AG04450 (cell line): ENCODE data around the gene NBPF12. TPM values are rescaled to one million over a fixed set of nuclear protein-coding genes. Genes with fewer than 3 reads are reported as not detected.
"Not testable (repeated sequence)": the region's sequence is repeated elsewhere in the genome, so short reads cannot be mapped to it uniquely, and the experiment has no call there.

Experiments used
- CTCF ChIA-PET: fragments of 300-600, 350-600 bp; formaldehyde crosslinking; extraction: SDS; loops from one replicate; lab custom pipeline; 2022; ENCODE audit warnings: antibody characterized with exemption, inconsistent platforms; lab: Charles Lee
- POLR2A ChIA-PET: fragments of 350-600 bp; formaldehyde crosslinking; extraction: SDS; loops from one replicate; lab custom pipeline; 2021; ENCODE audit warnings: antibody characterized with exemption, inconsistent platforms; lab: Yijun Ruan, JAX
- DNase-seq: peaks from one replicate; pipeline ENCODE4 v3.0.0-alpha.2; 2011; ENCODE audit warnings: low read depth, low spot score
- H3K27ac ChIP-seq: one replicate; pipeline ENCODE4 v1.5.1; 2012; ENCODE audit warnings: low read depth, low read length, control low read depth
- H3K27me3 ChIP-seq: one replicate; pipeline ENCODE4 v1.6.0; 2012; ENCODE audit warnings: low read length; ENCODE audit not compliant: control insufficient read depth, insufficient read depth
- H3K4me3 ChIP-seq: 2 replicates; pipeline ENCODE4 v1.5.1; 2011; ENCODE audit warnings: mild to moderate bottlenecking, low read depth, low read length, control low read depth
- H3K9me3 ChIP-seq: 2 replicates; pipeline ENCODE4 v1.5.1; 2012; ENCODE audit warnings: low read length; ENCODE audit not compliant: control insufficient read depth, insufficient read depth
- polyA plus RNA-seq: library from polyadenylated mRNA; depleted of rRNA; stranded (reverse); fragments of >200 nt; gene quantifications from 2 replicates; pipeline ENCODE4 v1.2.3, GENCODE V29; 2011

Gene NBPF12
- polyA plus RNA-seq, 1 experiment: 10.4 TPM

- DNase-seq, H3K4me3 ChIP-seq, CTCF ChIA-PET, H3K27ac ChIP-seq, H3K9me3 ChIP-seq, H3K27me3 ChIP-seq, POLR2A ChIA-PET: not testable (repeated sequence)
These were observed 662 bp upstream of the NBPF12 start for GRCh38 chr1:146937462-146937861.

DNA sequence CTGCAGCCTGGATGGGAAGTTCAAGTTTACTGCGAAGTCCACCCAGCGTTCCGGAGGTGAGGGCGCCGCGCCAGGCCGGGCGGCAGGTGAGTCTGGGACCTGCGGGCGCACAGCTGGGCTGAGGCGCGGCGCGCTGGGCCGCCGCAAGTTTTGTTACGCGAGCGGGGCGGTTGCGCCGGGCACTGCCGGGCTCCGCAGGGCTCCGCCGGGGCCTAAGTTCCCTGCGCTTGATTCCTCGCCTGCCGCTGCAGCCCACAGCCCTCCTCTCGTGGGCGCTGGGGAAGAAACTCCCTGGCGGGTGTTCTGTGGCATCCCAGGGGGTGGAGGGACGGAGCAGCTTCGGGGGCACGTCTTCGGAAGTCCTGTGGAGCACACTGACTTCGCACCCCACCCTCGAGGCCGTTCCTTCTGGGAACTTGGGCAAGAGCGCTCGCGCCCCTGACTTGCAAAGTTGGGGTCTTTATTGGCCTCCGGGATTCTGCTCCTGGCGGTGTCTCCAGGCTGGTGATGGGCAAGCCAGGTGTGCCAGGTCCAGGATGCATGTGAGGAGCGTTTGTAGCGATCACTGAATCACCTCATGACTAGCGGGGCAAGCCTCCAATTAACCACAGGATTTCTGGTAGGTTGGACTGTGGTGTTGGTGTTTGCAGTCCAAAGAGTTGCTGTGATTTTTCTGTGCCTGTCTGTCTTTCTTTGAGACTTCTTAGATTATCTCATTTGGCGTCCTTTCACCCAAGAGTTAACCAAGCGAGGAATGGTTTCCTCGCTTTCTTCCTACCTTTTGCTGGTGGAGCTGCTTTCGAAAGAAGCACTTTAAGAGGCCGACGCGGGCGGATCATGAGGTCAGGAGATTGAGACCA is 1.0 kb downstream of the NBPF12 start:
- CTCF ChIA-PET, H3K9me3 ChIP-seq, POLR2A ChIA-PET, H3K27me3 ChIP-seq, DNase-seq: not testable (repeated sequence)
- H3K4me3 ChIP-seq: peak overlapping the region; percentile 66
- H3K27ac ChIP-seq: peak overlapping the region; percentile 11

GRCh38 chr1:146940293-146940692 is 2.2 kb downstream of the NBPF12 start:
- DNase-seq, H3K27me3 ChIP-seq, H3K9me3 ChIP-seq, CTCF ChIA-PET, H3K27ac ChIP-seq, H3K4me3 ChIP-seq, POLR2A ChIA-PET: not testable (repeated sequence)

- POLR2A ChIA-PET, H3K4me3 ChIP-seq, DNase-seq, H3K9me3 ChIP-seq, H3K27me3 ChIP-seq, H3K27ac ChIP-seq, CTCF ChIA-PET: not testable (repeated sequence)
These were observed 5.3 kb downstream of the NBPF12 start for GRCh38 chr1:146943342-146943886.

GRCh38 chr1:146948127-146948526 is 10.0 kb downstream of the NBPF12 start:
- H3K4me3 ChIP-seq, DNase-seq, H3K27me3 ChIP-seq, POLR2A ChIA-PET, H3K9me3 ChIP-seq, H3K27ac ChIP-seq, CTCF ChIA-PET: not testable (repeated sequence)

GRCh38 chr1:146964340-146964739 is 26.2 kb downstream of the NBPF12 start:
- H3K27me3 ChIP-seq, H3K27ac ChIP-seq, CTCF ChIA-PET, H3K4me3 ChIP-seq, POLR2A ChIA-PET, DNase-seq, H3K9me3 ChIP-seq: not testable (repeated sequence)

DNA sequence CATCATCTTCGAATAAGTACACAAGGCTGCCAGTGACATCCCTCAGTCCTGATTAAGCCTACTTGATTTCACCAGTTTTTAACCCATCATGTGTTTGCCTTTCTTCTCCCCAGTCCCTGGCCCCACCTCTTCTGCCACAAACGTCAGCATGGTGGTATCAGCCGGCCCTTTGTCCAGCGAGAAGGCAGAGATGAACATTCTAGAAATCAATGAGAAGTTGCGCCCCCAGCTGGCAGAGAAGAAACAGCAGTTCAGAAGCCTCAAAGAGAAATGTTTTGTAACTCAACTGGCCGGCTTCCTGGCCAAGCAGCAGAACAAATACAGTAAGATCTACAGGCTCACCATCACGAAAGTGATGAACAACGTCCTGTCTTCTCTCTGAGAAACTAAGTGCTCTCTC is 28.2 kb downstream of the NBPF12 start:
- DNase-seq, H3K9me3 ChIP-seq, H3K27ac ChIP-seq, CTCF ChIA-PET, H3K4me3 ChIP-seq, POLR2A ChIA-PET, H3K27me3 ChIP-seq: not testable (repeated sequence)

DNA sequence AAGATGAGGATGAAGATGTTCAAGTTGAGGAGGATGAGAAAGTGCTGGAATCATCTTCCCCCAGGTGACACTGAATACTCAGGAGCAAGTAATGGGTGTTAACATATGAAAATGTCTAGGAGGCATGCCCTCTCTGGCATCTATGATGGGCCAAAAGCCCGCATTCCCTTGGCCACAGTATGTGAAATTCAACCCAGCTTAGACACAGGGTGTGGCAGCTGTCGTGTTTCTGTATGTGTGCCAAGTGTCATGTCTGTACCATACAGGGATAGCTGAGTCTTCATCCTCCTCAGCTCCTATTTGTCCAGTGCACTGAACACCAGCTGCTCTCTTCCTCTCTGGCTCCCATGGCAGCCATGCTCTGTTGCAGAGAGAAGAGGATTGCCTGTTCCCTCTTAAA is 32.5 kb downstream of the NBPF12 start:
- H3K27ac ChIP-seq, H3K9me3 ChIP-seq, DNase-seq, H3K4me3 ChIP-seq, CTCF ChIA-PET, H3K27me3 ChIP-seq, POLR2A ChIA-PET: not testable (repeated sequence)

GRCh38 chr1:146972681-146973080 is 34.6 kb downstream of the NBPF12 start:
- CTCF ChIA-PET, POLR2A ChIA-PET, DNase-seq: not testable (repeated sequence)

GRCh38 chr1:146985855-146986254 is 47.7 kb downstream of the NBPF12 start:
- CTCF ChIA-PET, POLR2A ChIA-PET, H3K27me3 ChIP-seq, H3K27ac ChIP-seq, H3K9me3 ChIP-seq, DNase-seq, H3K4me3 ChIP-seq: not testable (repeated sequence)

More at GRCh38 chr1:146972681-146973080, 34.6 kb downstream of the NBPF12 start:
- not testable (repeated sequence) for H3K4me3 ChIP-seq, H3K27me3 ChIP-seq, H3K27ac ChIP-seq, H3K9me3 ChIP-seq

- POLR2A ChIA-PET, H3K4me3 ChIP-seq, CTCF ChIA-PET: not testable (repeated sequence)
These were observed 48.3 kb downstream of the NBPF12 start for GRCh38 chr1:146986450-146986849.

GRCh38 chr1:146987502-146987901 is 49.4 kb downstream of the NBPF12 start:
- POLR2A ChIA-PET, H3K27me3 ChIP-seq, H3K27ac ChIP-seq, H3K9me3 ChIP-seq, DNase-seq, H3K4me3 ChIP-seq, CTCF ChIA-PET: not testable (repeated sequence)

More at GRCh38 chr1:146986450-146986849, 48.3 kb downstream of the NBPF12 start:
- not testable (repeated sequence) for H3K9me3 ChIP-seq, DNase-seq, H3K27ac ChIP-seq, H3K27me3 ChIP-seq
